ENCODE data around the gene WDR53. TPM values are rescaled to one million over a fixed set of nuclear protein-coding genes. Genes with fewer than 3 reads are reported as not detected.
"Not testable (repeated sequence)": the region's sequence is repeated elsewhere in the genome, so short reads cannot be mapped to it uniquely, and the experiment has no call there.

Gene WDR53
- 10 to 100 TPM; 14.6 to 19.6 (median 16.6) TPM for polyA plus RNA-seq (ENCODE audit: insufficient read depth in 1 of 5, insufficient read length in 5 of 5, low replicate concordance in 1 of 5)
- long read RNA-seq, donor 1, partial matches to known transcripts = 0 of 1 reads
- long read RNA-seq, donor 1, other reads (novel, unspliced or antisense) = 0 of 1 reads
- long read RNA-seq, donor 2, partial matches to known transcripts = 0 of 1 reads
- long read RNA-seq, donor 2, other reads (novel, unspliced or antisense) = 0 of 1 reads
- long read RNA-seq, donor 3, partial matches to known transcripts = 25 of 25 reads
- long read RNA-seq, donor 3, other reads (novel, unspliced or antisense) = 0 of 25 reads
- long read RNA-seq, donor 4 = 0 reads
- long read RNA-seq, donor 5, partial matches to known transcripts = 49 of 50 reads
- long read RNA-seq, donor 5, other reads (novel, unspliced or antisense) = 0 of 50 reads
- long read RNA-seq, donor 6, partial matches to known transcripts = 6 of 15 reads
- long read RNA-seq, donor 6, other reads (novel, unspliced or antisense) = 9 of 15 reads
- long read RNA-seq, donor 7, partial matches to known transcripts = 7 of 28 reads
- long read RNA-seq, donor 7, other reads (novel, unspliced or antisense) = 21 of 28 reads
- long read RNA-seq, donor 8 = 0 reads

DNA sequence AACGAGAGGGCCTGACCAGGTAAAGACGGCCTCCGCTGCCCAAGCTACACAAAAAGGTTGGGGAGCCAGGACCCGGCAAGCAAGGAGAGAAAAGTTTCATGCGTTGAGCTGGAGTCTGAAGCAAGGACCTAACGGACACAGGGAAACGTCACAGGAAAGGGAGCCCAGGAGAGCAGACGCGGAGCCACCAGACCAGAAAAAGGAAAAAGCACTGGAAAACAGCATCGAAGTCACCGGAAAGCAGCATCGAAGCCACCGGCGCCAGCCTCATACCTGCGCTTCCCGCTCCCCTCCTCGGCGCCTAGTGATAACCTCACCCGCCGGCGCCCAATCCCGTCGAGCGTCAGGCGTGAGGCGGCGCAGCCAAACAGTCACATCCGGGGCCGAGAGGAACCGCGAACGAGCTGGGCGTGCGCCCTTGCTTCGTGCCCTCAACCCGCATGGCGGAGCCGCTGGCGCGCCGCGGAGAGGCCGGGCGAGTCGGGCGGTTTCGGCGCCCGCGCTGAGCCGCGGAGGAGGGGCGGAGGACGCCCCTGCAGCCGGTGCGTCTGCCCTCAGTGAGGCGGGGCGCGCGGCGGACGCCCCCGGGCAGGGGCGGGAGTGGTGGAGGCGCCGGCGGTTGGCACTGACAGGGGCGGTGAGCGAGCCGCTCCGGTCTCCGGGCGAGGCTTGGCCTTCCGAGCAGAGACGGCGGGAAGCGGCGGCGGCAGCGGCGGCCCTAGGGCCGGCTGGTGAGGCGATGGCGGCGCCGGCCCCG, at the start of gene WDR53, which contains the start of gene FBXO45:
Gene WDR53, minus strand, starts transcription at position 309 of the 757 bp plus-strand sequence. CDS start 7,079 bp downstream, outside the sequence.
Gene FBXO45, plus strand, starts transcription at position 415 of the 757 bp plus-strand sequence. Its CDS starts 325 bp downstream, at position 740.
- peak; percentile 92 to 94 for DNase-seq

DNA sequence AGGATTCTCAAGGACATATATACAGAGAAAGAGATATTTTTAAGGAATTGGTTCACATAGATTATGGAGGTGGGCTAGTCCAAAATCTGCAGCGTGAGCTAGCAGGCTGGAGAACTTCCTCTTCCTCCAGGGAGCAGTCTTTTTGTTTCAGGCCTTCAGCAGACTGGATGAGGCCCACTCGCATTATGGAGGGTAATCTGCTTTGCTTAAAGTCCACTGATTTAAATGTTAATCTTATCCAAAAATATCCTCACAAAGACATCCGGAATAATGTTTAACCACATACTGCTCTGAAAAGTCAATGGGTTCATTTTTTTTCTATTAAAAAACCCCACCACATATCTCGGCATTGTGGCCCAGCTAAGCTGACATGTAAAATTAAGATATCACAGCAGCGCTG, 48.9 kb upstream of the WDR53 start:
- DNase-seq = no peak

DNA sequence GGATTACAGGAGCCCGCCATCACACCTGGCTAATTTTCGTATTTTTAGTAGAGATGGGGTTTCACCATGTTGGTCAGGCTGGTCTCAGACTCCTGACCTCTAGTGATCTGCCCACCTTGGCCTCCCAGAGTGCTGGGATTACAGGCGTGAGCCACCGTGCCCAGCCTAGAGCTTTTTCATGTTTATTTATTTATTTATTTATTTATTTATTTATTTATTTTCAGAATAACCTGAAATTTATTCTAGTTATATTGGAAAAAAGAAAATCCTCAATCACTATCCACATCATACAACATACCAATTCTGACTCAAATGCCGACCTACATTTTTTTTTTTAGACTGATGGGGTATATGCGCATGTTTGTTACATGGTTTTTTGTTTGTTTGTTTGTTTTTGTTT, 46.9 kb upstream of the WDR53 start:
- DNase-seq = not testable (repeated sequence)

DNA sequence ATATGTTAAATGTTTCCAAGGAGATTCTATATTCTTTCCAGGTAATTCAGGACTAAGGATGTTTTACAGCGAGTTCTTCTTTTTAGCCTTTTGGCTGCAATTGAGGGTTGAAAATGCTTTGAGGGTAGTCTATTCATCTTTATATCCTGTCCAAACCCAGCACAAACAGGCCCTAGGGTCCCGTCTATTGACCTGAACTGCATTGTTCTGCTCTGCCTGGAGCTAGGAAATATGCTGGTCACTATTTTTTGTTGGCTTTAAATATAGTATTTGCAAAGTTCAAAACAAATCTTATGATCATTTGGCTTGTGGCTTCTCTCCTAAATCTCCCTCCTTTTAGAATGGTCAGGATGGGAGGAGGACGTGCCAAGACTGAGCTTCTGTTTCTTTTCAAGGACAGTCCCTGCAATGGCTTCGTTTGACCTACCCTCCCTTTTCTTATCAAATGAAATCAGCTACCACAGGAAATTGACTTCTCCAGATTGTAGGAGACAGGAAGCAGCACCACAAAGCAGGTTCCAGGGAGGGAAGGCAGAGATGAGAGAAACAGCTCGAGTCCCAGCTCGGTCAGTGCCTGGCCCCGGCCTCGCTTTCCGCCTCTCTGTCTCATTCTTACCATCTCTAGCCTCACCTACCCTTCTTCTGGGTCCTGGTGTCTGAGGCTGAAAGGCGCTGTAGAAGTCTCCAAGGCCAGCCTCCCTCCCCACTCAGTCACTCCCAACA, 43.6 kb upstream of the WDR53 start:
- no peak for DNase-seq

DNA sequence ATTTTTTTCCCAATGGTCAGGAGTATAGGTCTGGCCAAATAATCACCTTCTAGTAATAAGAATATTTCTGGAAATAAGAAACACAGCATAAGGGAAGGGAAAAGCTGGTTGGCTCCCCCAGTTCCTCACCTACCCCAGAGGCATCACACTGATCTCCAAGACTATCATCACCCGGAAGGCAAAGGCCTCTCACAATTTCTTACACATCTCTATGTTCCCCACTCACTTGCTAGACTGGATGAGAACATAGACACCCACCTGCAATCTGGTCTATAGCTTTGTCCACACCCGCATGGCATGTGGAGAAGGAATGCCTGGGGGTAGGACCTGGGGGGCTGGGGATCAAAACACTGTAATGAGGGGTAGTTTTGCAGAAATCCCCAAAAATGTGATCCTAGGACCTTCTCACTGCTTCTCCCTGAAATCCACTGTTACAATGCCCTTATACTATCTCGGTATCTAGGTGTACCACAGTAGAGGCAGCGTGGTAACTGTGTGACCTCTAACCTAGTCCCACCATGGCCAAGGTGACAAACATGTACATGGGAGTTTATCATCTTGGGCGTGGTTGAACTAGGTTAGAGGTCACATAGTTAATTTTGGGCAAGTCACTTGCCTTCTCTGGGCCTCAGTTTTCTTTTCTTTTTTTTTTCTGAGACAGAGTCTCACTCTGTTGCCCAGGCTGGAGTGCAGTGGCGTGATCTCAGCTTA, 41.6 kb upstream of the WDR53 start:
- DNase-seq = no peak

DNA sequence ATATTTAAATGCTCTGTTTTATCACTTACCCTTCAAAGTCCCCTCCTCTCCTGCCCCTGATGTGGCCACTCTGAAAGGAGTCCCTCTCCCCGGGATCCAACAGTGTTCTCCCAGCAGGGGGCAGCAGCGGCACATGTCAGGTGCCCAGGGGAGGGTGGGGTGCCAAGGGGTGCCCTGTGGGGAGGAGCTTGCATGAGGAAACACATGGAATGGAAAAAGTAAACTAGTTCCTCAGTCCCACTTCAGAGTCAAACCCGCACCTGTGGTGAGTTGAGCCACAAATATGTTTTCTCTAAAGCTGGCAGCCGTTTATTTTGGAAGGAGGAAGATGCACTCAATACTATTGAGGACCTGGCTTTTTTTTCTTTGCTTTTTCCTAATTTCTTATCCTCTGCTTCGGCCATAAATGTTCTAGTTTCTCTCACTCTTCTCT, 41.0 kb upstream of the WDR53 start:
- DNase-seq = peak; percentile 62 to 72

DNA sequence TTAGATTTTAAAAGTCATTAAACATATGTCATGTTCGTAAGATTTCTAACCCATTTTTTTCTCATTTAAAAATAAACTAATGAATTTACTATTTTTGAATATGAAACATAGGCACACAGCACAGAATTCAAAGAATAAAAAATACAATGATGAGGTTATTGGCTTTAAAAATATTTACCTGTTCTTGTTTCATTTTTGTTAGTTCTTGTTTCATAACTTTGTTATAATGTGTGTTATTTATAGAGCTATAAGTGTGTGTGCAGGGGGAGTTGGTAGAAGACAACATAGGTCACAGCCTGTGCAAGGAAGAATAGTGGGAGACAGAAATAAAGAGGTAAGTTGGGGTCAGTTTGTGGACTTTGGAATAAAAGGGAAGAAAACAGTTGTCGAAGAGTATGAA, 40.3 kb upstream of the WDR53 start:
- DNase-seq = no peak

DNA sequence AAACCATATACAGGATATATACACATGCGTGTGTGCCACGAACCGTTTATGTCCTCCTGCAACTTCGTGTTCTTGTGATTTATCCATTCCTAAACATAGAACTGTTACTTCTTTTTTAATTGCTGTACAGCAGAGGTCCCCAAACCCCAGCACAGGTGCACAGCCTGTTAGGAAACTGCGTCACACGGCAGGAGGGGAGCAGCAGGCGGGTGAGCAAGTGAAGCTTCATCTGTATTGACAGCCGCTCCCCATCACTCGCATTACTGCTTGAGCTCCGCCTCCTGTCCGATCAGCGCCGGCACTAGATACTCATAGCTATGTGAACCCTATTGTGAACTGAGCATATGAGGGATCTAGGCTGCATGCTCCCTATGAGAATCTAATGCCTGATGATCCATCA, 36.2 kb upstream of the WDR53 start:
- DNase-seq = no peak

DNA sequence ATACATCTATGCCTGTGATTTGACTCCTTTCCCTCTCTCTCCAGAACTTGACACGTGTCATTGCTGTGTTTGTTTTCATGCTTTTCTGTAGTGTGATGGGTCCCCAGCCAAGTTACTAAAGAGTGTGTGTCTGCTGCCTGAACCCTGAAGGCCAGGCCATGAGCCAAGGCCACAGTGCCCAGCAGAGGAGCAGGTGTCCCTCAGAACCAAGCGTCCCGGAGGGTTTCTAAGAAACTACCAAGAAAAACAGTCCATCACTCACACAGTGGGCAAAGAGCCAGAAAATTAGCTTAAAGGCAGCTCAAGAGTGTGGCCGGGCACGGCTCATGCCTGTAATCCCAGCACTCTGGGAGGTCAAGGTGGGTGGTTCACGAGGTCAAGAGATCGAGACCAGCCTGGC, 35.3 kb upstream of the WDR53 start:
- DNase-seq = no peak

DNA sequence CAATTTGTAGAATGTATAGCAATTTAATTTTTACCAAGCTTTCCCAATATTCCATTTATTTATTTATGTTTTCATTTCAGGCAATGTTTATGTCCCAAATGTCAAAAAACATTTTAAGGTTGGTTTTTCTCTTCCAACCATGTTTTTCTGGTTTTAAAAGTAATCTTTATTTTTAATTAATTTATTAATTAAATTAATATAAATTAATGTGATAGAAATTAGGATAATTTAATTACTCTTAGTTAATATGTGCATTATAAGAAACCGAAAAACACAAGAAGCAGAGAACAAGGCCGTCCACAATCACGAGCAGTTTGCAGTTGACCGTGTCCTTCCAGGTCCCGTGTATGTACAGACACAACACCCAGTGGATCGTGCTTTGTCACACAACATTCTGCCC, 34.3 kb upstream of the WDR53 start:
- DNase-seq = no peak

DNA sequence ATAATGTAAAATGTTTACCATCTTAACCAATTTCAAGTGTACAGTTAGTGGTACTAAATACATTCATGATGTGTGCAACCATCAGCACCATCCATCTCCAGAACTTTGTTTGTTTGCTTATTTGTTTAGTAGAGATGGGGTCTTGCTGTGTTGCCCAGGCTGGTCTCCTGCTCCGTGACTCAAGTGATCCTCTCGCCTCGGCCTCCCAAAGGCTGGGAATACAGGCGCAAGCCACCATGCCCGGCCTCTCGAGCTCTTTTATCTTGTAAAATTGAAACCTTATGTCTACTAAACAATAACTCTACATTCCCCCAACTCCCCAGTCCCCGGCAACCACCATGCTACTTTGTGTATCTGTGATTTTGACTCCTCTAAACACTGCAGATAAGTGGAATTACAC, 32.0 kb upstream of the WDR53 start:
- no peak for DNase-seq

DNA sequence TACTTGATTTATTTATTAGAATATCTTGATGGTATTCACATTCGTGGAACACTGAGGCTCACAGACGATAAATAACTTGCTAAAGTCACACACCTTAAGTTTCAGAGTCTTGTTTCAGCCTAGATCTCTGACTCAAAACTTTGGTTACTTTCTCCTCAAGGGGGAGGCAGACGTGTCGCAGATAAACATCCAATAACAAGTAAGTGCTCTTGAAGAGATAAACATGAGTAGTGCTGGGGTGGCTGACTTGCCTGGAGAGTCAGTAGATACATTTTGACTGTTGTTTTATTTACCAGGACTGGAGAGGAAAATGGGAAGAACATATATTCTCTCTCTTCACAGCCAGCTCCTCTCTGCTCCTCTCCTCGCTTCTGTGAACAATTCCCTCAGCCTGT, 31.4 kb upstream of the WDR53 start:
- DNase-seq = no peak

DNA sequence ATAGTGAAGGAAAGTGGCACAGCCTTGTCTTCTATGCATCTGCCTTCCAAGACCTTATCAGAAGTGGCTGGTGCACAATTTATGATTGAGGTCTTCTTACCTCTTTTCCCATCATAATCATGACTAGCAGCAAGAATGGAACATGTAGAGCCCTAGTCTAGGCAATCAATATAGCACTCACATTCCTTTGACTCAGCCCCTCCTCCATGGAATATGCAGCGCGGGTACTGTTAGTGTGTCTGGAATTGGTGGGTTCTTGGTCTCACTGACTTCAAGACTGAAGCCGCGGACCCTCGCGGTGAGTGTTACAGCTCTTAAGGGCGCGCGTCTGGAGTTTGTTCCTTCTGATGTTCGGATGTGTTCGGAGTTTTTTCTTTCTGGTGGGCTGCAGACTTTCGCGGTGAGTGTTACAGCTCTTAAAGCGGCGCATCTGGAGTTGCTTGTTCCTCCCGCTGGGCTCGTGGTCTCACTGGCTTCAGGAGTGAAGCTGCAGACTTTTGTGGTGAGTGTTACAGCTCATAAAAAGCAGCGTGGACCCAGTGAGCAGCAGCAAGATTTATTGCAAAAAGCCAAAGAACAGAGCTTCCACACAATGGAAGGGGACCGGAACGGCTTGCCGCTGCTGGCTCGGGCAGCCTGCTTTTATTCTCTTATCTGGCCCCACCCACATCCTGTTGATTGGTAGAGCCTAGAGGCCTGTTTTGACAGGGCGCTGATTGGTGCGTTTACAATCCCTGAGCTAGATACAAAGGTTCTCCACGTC, 29.8 kb upstream of the WDR53 start:
- DNase-seq = not testable (repeated sequence)

DNA sequence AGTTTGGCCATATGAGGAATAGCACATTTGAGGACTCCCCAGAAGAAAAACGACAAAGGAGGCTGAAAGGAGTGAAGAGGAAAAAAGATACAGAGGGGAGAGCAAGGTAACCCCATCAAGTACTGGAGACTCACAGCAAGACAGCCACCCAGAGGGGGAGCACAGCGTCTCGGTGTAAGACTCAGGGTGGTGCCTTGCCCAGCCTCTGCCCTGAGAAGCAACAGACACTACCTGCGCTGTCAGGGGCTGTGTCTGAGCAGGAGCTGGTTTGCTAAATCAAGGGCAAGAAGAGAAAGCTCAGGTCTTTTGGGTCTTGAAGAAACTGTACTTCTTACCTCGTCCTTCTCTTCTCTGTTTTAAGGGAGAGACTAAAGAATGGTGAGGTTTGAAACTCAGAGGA, 28.0 kb upstream of the WDR53 start:
- no peak for DNase-seq

DNA sequence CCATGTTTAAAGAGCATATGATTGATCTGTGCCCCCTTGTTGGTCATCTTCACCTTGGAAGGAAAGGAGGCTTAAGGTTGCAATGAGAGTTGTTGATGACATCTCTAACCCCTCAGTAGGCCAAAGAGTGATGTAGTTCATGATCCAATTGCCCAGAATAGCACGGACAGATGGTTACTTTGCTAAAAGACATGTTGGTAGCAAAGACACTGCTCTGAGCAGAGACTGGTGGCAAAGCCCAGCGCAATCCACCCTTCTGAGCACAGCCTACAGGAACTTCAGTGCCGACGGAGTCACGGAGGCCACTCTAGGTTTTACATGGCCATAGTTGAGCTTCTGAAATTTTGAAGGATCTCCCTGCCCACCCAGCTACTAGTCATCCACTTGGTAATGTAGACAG, 21.9 kb upstream of the WDR53 start:
- no peak for DNase-seq

DNA sequence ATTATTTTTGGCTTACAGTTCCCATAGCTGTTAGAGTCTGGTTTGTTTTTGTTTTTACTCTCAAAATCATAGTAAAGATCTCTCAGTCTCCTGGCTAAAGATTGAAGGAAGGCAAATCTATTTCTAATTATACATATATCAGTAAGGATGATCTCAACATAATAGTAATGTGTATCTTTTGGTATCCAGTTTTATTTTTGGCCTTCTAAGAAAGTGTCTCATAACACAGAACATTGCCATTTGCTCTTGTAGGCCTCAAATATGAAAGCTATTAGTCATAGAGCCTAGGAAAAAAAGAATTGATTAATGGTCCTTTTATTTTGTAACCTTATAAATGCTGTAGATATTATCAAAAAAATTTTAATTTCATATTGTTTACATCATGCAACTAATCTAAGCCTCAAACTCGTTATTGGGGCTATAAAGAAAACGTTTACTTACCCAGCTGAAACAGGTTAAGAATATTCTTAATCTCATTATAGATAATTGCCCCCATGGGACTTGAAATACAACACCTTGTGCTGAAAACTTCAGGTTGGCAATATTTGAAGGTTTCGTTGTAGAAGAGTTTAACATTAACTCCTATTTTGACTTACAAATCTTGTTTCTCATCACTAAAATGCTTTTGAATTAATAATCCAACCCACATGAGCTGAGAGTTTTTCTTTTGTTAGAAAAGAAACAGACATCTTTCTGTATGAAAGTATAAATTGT, 16.8 kb upstream of the WDR53 start:
- no peak for DNase-seq

DNA sequence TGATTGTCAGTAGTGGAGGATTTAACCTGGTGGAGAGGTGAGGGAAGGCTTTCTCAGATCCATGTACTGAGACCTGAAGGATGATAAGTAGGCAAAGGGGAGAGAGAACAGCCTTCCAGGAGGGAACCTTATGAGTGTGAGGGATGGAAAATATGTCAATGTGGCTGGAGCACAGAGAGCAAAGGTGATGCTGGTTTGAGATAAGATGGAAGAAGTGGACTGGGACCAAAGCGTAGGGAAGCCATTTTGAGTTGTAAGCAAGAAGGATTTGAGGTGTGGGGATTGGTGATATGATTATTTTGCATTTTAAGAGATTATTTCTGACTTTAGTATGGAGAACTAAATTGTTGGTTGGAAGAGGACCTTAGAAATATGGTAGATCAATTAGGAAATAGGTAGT, 4.0 kb upstream of the WDR53 start:
- no peak for DNase-seq

DNA sequence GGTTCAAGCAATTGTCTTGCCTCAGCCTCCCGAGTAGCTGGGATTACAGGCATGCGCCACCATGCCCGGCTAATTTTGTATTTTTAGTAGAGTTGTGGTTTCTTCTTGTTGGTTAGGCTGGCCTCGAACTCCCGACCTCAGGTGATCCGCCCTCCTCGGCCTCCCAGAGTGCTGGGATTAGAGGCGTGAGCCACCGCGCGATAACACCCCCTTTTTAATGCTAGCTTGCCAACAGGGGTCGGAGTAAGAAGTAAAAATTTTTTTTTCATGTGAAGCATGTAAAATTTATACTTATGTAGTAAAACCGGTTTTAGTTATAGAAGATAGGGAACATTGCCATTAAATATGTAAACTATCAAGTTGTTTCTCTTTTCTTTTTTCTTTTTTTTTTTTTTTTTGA, 2.0 kb upstream of the WDR53 start:
- DNase-seq = not testable (repeated sequence)

DNA sequence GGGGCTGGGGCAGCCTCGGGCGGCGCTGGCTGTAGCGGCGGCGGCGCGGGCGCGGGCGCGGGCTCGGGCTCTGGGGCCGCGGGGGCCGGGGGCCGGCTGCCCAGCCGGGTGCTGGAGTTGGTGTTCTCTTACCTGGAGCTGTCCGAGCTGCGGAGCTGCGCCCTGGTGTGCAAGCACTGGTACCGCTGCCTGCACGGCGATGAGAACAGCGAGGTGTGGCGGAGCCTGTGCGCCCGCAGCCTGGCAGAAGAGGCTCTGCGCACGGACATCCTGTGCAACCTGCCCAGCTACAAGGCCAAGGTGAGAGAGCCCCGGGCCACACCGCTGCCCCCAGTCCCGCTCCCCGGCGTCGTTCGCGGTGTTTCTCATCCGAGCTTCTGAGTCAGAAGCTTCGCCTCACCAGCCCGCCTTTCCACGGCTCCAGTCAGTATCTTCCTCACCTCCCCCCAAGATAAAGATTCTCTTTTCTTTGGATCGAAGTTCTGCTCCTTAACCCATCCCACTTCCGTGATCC, 706 bp upstream of the WDR53 start:
- no peak for DNase-seq

Measured in right lung (tissue), 10 donors.